IPS DF 6.9 (cell line): ENCODE measurements around the gene MATN4.
"Not testable (repeated sequence)": the region's sequence is repeated elsewhere in the genome, so short reads cannot be mapped to it uniquely, and the experiment has no call there.

ENCODE experiments used
- DNase-seq: peaks from one replicate; pipeline ENCODE4 v3.0.0-alpha.2; 2013; ENCODE audit warnings: low read depth, low spot score
- H3K27ac ChIP-seq: one replicate; pipeline ENCODE4 v1.5.1; 2013; ENCODE audit warnings: low read length, control low read depth
- H3K27me3 ChIP-seq: 2 replicates; pipeline ENCODE4 v1.6.1; 2013; ENCODE audit warnings: mild to moderate bottlenecking, low read length; ENCODE audit not compliant: control insufficient read depth, insufficient read depth
- H3K36me3 ChIP-seq: 2 replicates; pipeline ENCODE4 v1.6.1; 2013; ENCODE audit warnings: low read length; ENCODE audit not compliant: control insufficient read depth, insufficient read depth
- H3K4me1 ChIP-seq: 2 replicates; pipeline ENCODE4 v1.6.1; 2013; ENCODE audit warnings: low read length; ENCODE audit not compliant: control insufficient read depth, insufficient read depth
- H3K4me3 ChIP-seq: 2 replicates; pipeline ENCODE4 v1.5.1; 2013; ENCODE audit warnings: mild to moderate bottlenecking, low read length
- H3K9me3 ChIP-seq: 2 replicates; pipeline ENCODE4 v1.6.1; 2013; ENCODE audit warnings: low read length, inconsistent platforms; ENCODE audit not compliant: control insufficient read depth, insufficient read depth
- WGBS: extraction: QIAGEN DNeasy Blood & Tissue Kit; methylation state at CpG from one replicate; pipeline ENCODE4 v1.1.7; 2013; ENCODE audit warnings: mixed read lengths, missing lambda C conversion rate; ENCODE audit not compliant: insufficient read length, insufficient coverage; 5-methylcytosine and 5-hydroxymethylcytosine counted together

MATN4 gene

GRCh38 chr20:45308117-45308778 lies at the start of gene MATN4:
TSS of gene MATN4 (minus strand) at chr20:45308299. CDS start at chr20:45305582, 2,717 bp downstream.
- Histone ChIP-seq H3K4me3 (no peak within 1 kb of the TSS), H3K9me3 (no peaks in the 10 kb centered on the region), H3K4me1 (peaks cover 6% of the 10 kb centered on the region), H3K36me3 (peaks cover 2% of the 10 kb centered on the region; the same call in 1 of the 2 replicates), H3K27me3 (no peaks in the 10 kb centered on the region), H3K27ac (no peak within 1 kb of the TSS)
- DNase-seq: no peak
- WGBS: no CpG with 5 or more reads among the region's 20 CpGs

- no peak overlapping the region for H3K4me3 ChIP-seq
- H3K9me3 ChIP-seq: no peaks in the 10 kb centered on the region
- no peaks in the 10 kb centered on the region for H3K36me3 ChIP-seq
- no peak for DNase-seq
- no peak overlapping the region for H3K27ac ChIP-seq
- WGBS: no CpG with 5 or more reads among the region's 5 CpGs
- H3K4me1 ChIP-seq: no peaks in the 10 kb centered on the region
- H3K27me3 ChIP-seq: no peaks in the 10 kb centered on the region
Measured at GRCh38 chr20:45355209-45356084, 47.3 kb upstream of the MATN4 start.

GRCh38 chr20:45354423-45355208 lies 46.5 kb upstream of the MATN4 start:
- no peaks in the 10 kb centered on the region for H3K9me3 ChIP-seq
- DNase-seq: no peak
- H3K4me3 ChIP-seq: no peak overlapping the region
- no peaks in the 10 kb centered on the region for H3K4me1 ChIP-seq
- 100% methylated on average over 2 of the region's 9 CpGs for WGBS
- no peaks in the 10 kb centered on the region for H3K36me3 ChIP-seq
- no peak overlapping the region for H3K27ac ChIP-seq
- no peaks in the 10 kb centered on the region for H3K27me3 ChIP-seq

GRCh38 chr20:45353746-45354145 lies 45.6 kb upstream of the MATN4 start:
- no peaks in the 10 kb centered on the region for H3K36me3 ChIP-seq
- H3K27ac ChIP-seq: no peak overlapping the region
- no peak overlapping the region for H3K4me3 ChIP-seq
- no peaks in the 10 kb centered on the region for H3K9me3 ChIP-seq
- no peaks in the 10 kb centered on the region for H3K27me3 ChIP-seq
- WGBS: no CpG with 5 or more reads among the region's 1 CpG
- no peaks in the 10 kb centered on the region for H3K4me1 ChIP-seq
- DNase-seq: no peak

GRCh38 chr20:45352729-45353128 lies 44.6 kb upstream of the MATN4 start:
- H3K27ac ChIP-seq: no peak overlapping the region
- WGBS: 100% methylated on average over 1 of the region's 3 CpGs
- no peaks in the 10 kb centered on the region for H3K27me3 ChIP-seq
- no peaks in the 10 kb centered on the region for H3K9me3 ChIP-seq
- peaks cover 1% of the 10 kb centered on the region; the same call in 1 of the 2 replicates for H3K4me1 ChIP-seq
- H3K36me3 ChIP-seq: no peaks in the 10 kb centered on the region
- H3K4me3 ChIP-seq: no peak overlapping the region
- no peak for DNase-seq

- not testable (repeated sequence) for H3K27ac ChIP-seq, DNase-seq, H3K4me3 ChIP-seq, H3K27me3 ChIP-seq, H3K4me1 ChIP-seq, H3K9me3 ChIP-seq, H3K36me3 ChIP-seq
- no CpG with 5 or more reads among the region's 10 CpGs for WGBS
Measured at GRCh38 chr20:45350795-45351194, 42.7 kb upstream of the MATN4 start.

- DNase-seq: no peak
- no CpG with 5 or more reads among the region's 1 CpG for WGBS
Measured at GRCh38 chr20:45350217-45350616, 42.1 kb upstream of the MATN4 start.

GRCh38 chr20:45347936-45348778 lies 40.1 kb upstream of the MATN4 start, which contains the start of gene SDC4:
TSS of gene SDC4 (minus strand) at chr20:45348424. CDS start at chr20:45348384, 40 bp downstream.
- Histone ChIP-seq H3K36me3 (no peaks in the 10 kb centered on the region), H3K9me3 (no peaks in the 10 kb centered on the region), H3K27ac (no peak within 1 kb of the TSS), H3K4me3 (peak within 1 kb of the TSS; percentile 65), H3K4me1 (peaks cover 16% of the 10 kb centered on the region), H3K27me3 (no peaks in the 10 kb centered on the region)
- no CpG with 5 or more reads among the region's 77 CpGs for WGBS
- no peak for DNase-seq

More at GRCh38 chr20:45350217-45350616, 42.1 kb upstream of the MATN4 start:
- Histone ChIP-seq H3K27ac (no peak overlapping the region), H3K36me3 (no peaks in the 10 kb centered on the region), H3K4me3 (no peak overlapping the region), H3K4me1 (peaks cover 11% of the 10 kb centered on the region), H3K9me3 (no peaks in the 10 kb centered on the region), H3K27me3 (no peaks in the 10 kb centered on the region)

- H3K4me3 ChIP-seq: peak overlapping the region; percentile 65
- peaks cover 16% of the 10 kb centered on the region for H3K4me1 ChIP-seq
- DNase-seq: no peak
- H3K27me3 ChIP-seq: no peaks in the 10 kb centered on the region
- H3K36me3 ChIP-seq: no peaks in the 10 kb centered on the region
- WGBS: no CpG with 5 or more reads among the region's 10 CpGs
- no peaks in the 10 kb centered on the region for H3K9me3 ChIP-seq
- H3K27ac ChIP-seq: no peak overlapping the region
Measured at GRCh38 chr20:45347297-45347935, 39.3 kb upstream of the MATN4 start.
